Hepatocyte (in vitro differentiated cells): ENCODE data around the gene SNCG.

Experiments
- EZH2 ChIP-seq: fragments of 200-600 bp; sonication (generic); IDR thresholded peaks from 2 replicates; pipeline ENCODE4 v1.6.1; 2016; ENCODE audit warnings: antibody characterized with exemption, mild to moderate bottlenecking, borderline replicate concordance
- EZH2phosphoT487 ChIP-seq: fragments of 200-600 bp; sonication (generic); IDR thresholded peaks from one replicate; pipeline ENCODE4 v1.6.1; 2018; ENCODE audit warnings: antibody characterized with exemption, mild to moderate bottlenecking, low read depth, moderate library complexity; ENCODE audit not compliant: unreplicated experiment, severe bottlenecking

GRCh38 chr10:86992456-86992855 lies 34.1 kb downstream of the SNCG start:
- TF ChIP-seq EZH2phosphoT487 (no peak), EZH2 (no peak)
